Measurements from ENCODE around the gene PFKL.
"Not testable (repeated sequence)": the region's sequence is repeated elsewhere in the genome, so short reads cannot be mapped to it uniquely, and the experiment has no call there.

DNA sequence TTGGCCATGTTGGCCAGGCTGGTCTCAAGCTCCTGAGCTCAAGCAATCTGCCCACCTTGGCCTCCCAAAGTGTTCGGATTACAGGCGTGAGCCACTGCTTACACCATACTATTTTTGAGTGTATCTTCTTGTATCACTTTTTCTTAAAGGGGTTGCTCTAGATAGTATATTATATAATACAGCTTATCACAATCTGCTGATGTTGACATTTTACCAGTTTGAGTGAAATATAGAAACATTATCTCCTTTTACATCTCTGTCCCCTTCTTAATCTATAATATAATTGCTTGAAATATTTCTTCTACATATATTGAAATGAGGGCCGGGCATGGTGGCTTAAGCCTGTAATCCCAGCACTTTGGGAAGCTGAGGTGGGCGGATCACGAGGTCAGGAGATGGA, 62.0 kb downstream of the PFKL start:
- TF ChIP-seq, protein P1, sequence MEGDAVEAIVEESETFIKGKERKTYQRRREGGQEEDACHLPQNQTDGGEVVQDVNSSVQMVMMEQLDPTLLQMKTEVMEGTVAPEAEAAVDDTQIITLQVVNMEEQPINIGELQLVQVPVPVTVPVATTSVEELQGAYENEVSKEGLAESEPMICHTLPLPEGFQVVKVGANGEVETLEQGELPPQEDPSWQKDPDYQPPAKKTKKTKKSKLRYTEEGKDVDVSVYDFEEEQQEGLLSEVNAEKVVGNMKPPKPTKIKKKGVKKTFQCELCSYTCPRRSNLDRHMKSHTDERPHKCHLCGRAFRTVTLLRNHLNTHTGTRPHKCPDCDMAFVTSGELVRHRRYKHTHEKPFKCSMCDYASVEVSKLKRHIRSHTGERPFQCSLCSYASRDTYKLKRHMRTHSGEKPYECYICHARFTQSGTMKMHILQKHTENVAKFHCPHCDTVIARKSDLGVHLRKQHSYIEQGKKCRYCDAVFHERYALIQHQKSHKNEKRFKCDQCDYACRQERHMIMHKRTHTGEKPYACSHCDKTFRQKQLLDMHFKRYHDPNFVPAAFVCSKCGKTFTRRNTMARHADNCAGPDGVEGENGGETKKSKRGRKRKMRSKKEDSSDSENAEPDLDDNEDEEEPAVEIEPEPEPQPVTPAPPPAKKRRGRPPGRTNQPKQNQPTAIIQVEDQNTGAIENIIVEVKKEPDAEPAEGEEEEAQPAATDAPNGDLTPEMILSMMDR (IDR thresholded peaks at IDR 0.05), result not testable (repeated sequence)
- TF ChIP-seq POLR2A (IDR thresholded peaks at IDR 0.05), result not testable (repeated sequence)

All from adrenal gland (tissue), 5 donors.